ENCODE results near the gene FCRLB.
A peak's percentile ranks its signal among the peaks of the same experiment; 100 is the strongest.

DNA sequence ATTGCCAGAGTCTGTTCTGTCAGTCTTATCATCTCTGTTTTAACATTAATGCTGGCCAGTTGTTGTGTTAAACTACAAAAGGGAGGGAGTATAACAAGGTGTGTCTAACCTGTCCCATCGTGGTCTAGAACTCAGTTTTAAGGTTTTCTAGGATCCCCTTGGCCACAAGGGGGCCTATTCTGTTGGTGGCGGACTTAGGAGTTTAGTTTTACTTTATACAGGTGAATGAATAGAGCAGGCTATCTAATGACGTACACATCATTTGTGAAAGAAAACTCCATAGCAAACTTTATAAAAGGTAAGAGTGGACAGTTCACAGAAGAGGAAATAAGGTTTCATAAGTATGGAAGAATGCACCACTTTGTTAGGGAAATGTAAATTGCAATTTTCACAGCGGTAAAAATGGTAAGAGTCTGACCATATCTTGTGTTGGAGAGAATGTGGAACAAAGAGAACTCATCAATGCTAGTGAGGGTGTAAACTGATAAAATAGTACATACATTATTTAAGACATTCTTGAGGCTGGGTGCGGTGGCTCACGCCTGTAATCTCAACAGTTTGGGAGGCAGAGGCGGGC, 42.3 kb downstream of the FCRLB start:
- TF ChIP-seq, protein P1, sequence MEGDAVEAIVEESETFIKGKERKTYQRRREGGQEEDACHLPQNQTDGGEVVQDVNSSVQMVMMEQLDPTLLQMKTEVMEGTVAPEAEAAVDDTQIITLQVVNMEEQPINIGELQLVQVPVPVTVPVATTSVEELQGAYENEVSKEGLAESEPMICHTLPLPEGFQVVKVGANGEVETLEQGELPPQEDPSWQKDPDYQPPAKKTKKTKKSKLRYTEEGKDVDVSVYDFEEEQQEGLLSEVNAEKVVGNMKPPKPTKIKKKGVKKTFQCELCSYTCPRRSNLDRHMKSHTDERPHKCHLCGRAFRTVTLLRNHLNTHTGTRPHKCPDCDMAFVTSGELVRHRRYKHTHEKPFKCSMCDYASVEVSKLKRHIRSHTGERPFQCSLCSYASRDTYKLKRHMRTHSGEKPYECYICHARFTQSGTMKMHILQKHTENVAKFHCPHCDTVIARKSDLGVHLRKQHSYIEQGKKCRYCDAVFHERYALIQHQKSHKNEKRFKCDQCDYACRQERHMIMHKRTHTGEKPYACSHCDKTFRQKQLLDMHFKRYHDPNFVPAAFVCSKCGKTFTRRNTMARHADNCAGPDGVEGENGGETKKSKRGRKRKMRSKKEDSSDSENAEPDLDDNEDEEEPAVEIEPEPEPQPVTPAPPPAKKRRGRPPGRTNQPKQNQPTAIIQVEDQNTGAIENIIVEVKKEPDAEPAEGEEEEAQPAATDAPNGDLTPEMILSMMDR (IDR thresholded peaks at IDR 0.05): peak in 1 of 3 donors; percentile 11
- no peak for TF ChIP-seq POLR2A (IDR thresholded peaks at IDR 0.05)
